COLO829 (cell line): Measurements from ENCODE around the gene SPOCK1.
"Not testable (repeated sequence)": the region's sequence is repeated elsewhere in the genome, so short reads cannot be mapped to it uniquely, and the experiment has no call there.

ENCODE experiments used
- DNase-seq: peaks from one replicate; pipeline ENCODE4 v3.0.0; 2012; ENCODE audit warnings: low spot score

The SPOCK1 gene

GRCh38 chr5:137498736-137499505, at the start of gene SPOCK1:
Gene SPOCK1 (minus strand): TSS chr5:137499326.
- peak; percentile 28 for DNase-seq

GRCh38 chr5:137545956-137546355, 46.8 kb upstream of the SPOCK1 start:
- DNase-seq, result no peak

DNA sequence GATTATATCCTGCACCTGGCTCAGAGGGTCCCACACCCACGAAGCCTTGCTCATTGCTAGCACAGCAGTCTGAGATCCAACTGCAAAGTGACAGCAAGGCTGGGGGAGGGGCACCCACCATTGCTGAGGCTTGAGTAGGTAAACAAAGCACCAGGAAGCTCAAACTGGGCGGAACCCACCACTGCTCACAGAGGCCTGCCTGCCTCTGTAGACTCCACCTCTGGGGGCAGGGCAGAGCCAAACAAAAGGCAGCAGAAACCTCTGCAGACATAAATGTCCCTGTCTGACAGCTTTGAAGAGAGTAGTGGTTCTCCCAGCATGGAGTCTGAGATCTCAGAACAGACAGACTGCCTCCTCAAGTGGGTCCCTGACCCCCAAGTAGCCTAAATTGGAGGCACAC, 36.3 kb upstream of the SPOCK1 start:
- DNase-seq, result not testable (repeated sequence)

DNA sequence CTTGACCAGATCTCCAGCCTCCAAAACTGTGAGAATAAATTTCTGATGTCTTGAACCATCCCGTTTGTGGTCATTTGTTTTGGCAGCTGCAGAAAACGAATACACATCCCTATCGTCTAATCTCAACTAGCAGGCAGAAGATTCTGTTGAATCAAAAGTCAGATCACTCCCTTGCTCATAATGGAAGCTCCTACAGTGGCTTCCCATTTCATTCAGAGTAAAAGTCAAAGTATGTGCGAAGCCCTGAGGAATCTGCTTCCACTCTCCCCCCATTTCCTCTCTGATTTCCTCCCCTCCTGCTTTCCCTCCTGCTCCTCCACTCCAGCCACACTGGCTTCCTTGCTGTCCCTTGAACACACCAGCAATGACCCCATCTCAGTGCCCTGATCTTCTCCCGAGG, 34.8 kb upstream of the SPOCK1 start:
- no peak for DNase-seq

GRCh38 chr5:137531266-137531665, 32.1 kb upstream of the SPOCK1 start:
- DNase-seq, result no peak

DNA sequence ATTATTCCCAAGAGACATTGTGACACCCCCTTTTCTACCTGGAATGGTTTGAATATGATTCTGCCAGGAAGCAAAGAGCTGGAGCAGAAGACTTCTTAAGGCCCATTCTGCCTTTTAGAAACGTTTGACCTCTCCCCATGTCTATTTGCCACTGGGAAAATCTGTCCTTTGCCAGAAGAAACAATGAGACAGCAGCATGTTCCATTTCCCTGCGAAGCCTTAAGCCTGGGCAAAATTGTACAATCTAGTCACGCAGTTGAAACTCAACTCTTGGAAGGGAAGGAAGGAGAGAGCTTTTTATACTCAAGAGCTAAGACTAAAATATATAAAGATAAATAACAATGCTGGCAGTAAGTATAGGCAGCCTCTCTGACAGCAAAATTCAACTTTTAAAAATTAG, 22.1 kb upstream of the SPOCK1 start:
- no peak for DNase-seq

- no peak for DNase-seq
These were observed 17.8 kb upstream of the SPOCK1 start for GRCh38 chr5:137516961-137517360.

DNA sequence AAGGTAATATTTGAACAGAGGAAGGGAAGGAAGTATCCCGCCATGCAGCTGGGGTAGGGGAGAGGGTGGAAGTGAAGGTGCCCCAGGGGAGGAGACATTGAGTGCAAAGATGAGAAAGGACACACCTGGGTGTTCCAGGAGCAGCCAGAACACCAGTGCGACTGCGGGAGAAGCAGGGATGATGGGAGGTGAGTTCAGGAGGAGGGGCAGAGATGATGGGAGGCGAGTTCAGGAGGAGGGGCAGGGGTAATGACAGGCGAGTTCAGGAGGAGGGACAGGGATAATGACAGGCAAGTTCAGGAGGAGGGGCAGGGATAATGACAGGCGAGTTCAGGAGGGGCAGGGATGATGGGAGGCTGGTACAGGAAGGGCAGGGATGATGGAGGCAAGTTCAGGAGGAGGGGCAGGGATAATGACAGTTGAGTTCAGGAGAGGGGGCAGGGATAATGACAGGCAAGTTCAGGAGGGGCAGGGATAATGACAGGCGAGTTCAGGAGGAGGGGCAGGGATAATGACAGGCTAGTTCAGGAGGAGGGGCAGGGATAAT, 17.2 kb upstream of the SPOCK1 start:
- no peak for DNase-seq

GRCh38 chr5:137515238-137515637, 16.1 kb upstream of the SPOCK1 start:
- DNase-seq, result no peak

GRCh38 chr5:137510671-137511070, 11.5 kb upstream of the SPOCK1 start:
- no peak for DNase-seq

DNA sequence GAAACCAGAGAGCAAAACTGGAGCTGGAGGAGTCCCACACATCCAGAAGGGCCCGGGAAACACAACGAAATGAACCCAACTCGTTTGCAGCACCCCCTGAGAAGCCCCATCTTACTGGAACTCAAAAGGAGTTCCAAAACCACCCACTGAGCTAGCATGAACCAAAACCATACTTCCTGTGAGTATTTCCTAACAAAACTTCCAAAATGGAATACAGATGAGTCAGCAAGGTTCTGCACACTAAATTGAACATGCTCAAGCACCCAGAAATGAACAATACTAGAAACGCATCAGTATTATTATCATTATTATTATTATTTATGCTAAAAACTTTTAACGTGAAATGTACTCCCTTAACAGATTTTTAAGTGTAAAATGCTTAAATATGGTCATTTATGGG, 8.0 kb upstream of the SPOCK1 start:
- no peak for DNase-seq

DNA sequence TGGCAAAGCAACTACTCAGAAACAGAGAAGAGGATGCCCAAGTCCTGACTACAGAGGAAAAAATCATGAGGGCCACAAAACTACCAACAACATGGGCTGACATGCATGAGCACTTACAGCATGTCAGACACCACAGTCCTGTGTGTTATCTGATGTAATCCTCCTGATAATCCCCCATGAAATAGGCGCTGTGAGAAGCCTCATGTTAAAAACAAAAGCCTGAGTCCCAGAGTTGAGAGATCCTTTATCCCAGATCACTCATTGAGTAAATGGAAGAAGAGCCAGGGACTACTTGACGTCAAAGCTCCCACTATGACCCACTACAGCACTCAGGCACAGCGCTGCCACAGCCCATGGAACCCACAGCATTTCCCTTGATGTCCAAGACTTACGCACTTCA, 7.2 kb upstream of the SPOCK1 start:
- DNase-seq, result no peak

DNA sequence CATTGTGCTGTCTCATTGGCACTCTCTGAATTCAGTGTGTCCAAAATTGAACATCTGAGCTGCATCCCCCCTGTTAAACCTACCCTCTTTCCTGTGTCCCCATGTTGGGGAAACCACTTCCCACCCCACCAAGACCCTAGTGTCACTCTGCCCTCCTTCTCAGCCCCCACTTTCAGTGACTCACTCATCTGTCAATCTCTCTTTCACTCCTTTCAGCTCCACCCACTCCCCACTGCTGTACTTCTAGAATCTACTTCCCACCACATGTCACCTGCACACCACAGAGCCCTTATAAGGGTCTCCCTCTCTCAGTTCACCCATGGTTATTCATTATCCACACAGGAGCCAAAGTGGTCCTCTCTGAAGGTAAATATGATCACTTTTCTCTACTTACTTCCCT, 5.8 kb upstream of the SPOCK1 start:
- no peak for DNase-seq

GRCh38 chr5:137503456-137503855, 4.3 kb upstream of the SPOCK1 start:
- no peak for DNase-seq

DNA sequence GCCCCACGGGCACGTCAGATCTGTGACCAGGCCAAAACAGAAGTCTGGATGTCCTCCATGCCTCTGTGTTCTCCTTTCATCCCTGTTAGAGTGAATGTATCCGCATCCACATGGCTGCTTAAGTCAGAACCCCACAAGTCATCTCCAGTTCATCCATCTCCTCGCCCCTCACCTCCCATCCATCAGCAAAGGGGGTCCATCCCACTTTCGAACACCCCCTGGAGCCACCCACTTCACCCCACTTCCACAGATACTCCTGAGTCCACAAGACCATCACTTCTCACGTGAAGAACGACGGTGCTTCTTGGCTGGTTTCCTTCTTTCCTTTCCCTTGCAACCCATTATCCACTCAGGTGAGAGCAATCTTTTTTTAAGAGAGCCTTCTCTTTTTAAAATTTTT, 3.5 kb upstream of the SPOCK1 start:
- DNase-seq, result no peak

DNA sequence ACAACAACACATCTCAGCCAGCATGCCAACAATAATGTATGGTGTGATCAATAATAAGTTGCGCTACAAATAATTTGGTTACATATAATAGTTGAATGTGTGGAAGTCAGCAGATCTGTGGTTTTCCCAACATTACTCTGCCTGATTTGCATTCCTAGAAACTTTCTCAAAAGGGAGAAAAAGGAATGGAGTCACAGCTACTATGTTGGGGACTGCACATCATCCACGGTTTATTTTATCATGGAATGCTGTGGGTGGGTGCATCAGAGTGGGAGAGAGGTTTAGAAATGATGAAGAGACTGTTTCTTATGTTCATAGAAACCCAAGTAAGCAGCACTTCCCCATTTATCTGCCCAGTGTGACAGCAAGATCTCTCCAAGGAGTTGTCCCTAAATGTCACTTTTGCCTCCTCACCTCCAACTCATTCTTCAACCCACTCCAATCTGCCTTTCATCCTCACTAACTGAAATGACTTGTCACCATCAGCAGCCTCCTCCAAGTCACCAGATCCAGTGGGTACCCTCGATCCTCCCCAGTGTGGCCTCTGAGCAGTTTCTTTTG, 2.8 kb upstream of the SPOCK1 start:
- DNase-seq, result no peak

- DNase-seq, result no peak
These were observed 2.1 kb upstream of the SPOCK1 start for GRCh38 chr5:137501226-137501625.

DNA sequence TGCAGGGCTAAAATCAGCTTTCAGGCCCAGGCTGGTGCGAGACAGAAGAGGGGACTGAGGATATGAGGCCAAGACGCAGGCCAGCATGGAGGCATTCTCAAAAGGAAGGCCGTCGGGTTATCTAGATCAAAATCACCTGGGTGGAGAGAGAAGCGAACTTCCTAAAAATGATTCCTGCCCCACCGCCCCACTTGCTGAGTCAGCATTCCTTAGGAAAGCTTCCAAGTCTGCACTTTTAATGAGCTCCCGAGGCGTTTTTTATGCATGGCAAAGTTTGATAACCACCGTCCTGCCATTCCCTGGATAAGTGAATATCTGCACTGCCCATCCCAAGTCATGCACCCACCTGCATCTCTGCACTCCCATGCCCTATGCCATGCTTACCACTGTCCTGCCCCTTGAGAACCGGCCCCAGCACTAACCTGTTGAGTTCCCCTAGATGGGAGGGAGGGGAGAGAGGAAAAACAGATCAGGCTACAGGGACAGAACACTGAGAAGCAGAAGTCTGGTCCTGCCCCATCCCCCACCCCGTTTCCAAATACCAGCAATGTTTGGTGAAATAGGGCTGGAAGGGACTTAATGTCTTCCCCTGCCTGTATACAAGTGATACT, 1.6 kb upstream of the SPOCK1 start:
- DNase-seq, result no peak

- not testable (repeated sequence) for DNase-seq
These were observed 351 bp upstream of the SPOCK1 start for GRCh38 chr5:137499506-137499847.

DNA sequence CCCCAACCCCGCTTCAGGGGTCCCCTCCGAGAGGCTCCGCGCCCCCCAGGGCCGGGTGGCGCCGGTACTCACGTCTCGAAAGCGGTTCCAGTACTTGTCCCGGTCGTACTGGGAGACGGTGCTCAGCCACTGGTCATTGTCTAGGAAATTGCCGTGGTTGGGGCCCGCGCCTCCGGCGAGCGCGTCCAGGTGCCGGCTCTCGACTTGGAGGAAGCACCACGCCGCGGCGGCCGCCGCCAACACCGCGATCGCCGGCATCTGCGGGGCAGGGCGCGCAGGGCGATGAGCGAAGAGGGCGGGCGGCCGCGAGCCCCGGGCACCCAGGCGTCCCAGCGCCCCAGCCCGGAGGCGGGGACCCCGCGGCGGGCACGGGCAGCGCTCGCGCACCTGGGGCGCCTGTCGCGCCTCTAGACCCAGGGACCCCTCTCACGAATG, 808 bp downstream of the SPOCK1 start:
- no peak for DNase-seq

- DNase-seq, result no peak
These were observed 1.5 kb downstream of the SPOCK1 start for GRCh38 chr5:137497396-137498290.

- no peak for DNase-seq
These were observed 2.2 kb downstream of the SPOCK1 start for GRCh38 chr5:137496919-137497318.
